Sciatic nerve (tissue), 2 donors: ENCODE measurements around the gene PODXL2. TPM values are rescaled to one million over a fixed set of nuclear protein-coding genes. Genes with fewer than 3 reads are reported as not detected.

Source experiments
- ATAC-seq: fragments of 200-7000 bp; cut with Tn5 transposase; one replicate; pipeline ENCODE4 v1.9.1; 2020; ENCODE audit warnings: mild to moderate bottlenecking, moderate library complexity
- DNase-seq: peaks from one replicate; pipeline ENCODE4 v3.0.0-alpha.2; 2020; ENCODE audit warnings: low spot score
- intact Hi-C: fragments of 100-400 bp; cut with DNase I; formaldehyde crosslinking; loops from one replicate; pipeline ENCODE4 v1.14.2; 2022
- total RNA-seq: library from RNA; stranded (reverse); fragmentation: NEBNext Ultra II Directional; extraction: Animal tissue kit (Norgen Biotek cat#: 25700); gene quantifications from one replicate; pipeline ENCODE4 v1.2.1, GENCODE V29; 2021
- donor health status: DM: no; HTN: no; CAD: no.
- donor health status: DM: no; HTN: no; CAD: no.

The PODXL2 gene, protein sequence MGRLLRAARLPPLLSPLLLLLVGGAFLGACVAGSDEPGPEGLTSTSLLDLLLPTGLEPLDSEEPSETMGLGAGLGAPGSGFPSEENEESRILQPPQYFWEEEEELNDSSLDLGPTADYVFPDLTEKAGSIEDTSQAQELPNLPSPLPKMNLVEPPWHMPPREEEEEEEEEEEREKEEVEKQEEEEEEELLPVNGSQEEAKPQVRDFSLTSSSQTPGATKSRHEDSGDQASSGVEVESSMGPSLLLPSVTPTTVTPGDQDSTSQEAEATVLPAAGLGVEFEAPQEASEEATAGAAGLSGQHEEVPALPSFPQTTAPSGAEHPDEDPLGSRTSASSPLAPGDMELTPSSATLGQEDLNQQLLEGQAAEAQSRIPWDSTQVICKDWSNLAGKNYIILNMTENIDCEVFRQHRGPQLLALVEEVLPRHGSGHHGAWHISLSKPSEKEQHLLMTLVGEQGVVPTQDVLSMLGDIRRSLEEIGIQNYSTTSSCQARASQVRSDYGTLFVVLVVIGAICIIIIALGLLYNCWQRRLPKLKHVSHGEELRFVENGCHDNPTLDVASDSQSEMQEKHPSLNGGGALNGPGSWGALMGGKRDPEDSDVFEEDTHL
- total RNA-seq = 12.1 TPM

DNA sequence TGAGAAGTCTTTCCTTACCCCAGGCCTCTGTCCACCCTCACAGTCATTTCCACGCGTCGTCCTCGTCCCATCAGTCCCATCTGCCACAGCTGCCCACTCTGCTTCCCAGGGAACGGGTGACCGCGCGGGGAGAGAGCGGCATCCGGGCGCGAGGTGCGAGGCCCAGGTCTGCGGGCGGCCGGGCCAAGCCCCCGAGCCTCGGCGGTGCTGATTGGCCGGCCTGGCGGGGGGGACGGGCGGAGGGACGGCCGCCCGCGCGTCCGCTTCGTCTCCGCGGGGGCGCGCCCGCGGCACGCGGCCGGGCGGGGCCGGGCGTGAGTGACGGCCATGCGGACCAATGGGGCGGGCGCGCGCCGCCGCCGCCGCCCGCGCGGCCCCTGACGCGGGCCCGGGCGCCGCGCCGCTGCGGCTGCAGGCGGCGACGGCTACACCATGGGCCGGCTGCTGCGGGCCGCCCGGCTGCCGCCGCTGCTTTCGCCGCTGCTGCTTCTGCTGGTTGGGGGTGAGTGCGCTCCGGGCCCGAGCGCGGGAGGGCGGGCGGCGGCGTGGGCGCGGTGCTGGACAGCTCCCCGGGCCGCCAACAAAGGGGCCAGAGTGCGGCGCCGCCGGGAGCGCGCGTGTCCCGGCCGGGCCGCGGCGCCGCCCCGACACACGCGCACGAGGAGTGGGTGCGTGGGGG is at the start of gene PODXL2:
TSS of gene PODXL2 (plus strand) at position 398 of the 679 bp plus-strand sequence. CDS start at position 433, 35 bp downstream.
- peak; percentile 77 for ATAC-seq
- peak; percentile 75 for DNase-seq
- intact Hi-C loops = no loop called here

DNA sequence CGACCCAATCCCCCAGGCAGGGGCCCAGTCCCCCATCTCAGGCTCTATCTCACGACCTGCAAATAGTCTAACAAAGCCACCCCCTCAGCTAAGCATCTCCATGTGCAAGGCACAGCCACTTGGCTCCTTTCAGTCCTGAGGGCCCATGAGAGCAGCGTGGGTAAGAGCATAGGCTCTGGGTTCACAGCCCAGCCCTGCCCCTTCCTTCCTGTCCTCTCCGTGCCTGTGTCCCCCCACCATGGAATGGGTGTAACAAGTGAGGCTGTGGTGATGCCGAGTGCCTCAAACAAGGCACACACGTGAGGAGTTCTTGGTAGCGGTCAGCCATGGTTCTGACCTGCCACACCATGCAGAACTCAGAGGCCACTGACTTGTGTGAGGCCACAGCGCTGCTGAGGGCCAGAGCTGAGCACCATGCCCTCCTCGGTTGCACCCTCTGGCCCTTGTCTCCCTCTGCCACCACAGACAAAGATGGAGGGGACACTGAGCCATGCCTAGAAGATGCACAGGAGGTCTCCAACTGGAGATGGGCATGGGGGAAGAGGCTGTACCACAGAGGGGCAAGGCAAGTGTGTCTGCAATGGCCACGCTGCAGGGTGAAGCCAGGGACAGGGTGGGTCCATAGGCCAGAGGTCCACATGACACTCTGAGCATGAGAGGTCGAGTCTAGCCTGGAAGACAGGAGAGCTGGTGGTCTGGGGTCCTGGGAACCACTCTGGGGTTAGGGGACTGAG is 48.5 kb upstream of the PODXL2 start:
- ATAC-seq (no peak), DNase-seq (no peak)
- intact Hi-C loops = no loop called here

DNA sequence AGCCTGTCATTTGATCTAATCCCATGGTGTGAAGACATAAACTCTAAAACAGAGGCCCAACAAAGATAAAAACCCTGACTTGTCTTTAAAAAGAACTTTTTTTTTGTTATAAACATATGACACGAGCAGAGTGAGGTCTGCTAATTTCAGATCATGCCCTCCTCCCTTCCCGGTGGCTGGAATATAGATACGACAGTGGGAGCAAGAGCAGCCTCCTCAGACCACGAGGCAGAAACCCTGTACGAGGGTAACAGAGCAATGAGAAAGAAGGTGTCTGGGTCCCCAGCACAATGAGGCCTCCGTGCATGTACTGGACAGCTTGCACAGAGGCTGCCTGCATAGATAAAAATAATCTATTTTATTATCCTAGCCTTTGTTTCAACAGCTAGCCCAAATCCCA is 44.3 kb upstream of the PODXL2 start:
- ATAC-seq = no peak
- intact Hi-C loops = no loop called here

DNA sequence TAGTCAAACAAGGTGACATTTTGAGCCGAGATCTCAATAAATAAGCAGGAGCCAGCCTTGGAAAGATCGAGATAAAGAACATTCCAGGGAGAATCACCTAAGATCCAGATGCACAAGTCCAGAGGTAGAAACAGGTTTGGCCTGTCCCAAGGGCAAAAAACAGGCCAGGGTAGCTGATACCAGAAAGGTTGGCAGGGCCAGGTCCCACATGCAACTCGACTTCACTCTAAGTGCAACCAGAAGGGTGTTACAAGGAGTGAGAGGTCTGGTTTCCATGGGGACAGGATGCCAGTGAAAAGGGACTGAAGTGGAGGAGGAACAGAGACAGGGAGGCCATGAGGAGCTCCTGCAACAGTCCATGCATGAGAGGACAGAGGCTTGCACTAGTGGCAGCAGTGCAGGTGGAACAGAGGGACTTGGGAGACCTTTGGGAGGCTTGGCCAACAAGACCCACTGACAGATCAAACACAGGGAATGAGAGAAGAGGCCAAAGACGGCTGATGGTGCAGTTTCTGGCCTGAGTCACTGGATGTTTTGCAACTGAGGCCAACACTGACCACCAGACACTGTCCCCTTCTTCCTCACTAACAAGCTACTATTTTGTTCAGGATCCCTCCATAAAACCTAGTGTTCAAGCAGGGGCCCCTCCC is 43.7 kb upstream of the PODXL2 start:
- no peak for ATAC-seq
- DNase-seq = no peak
- intact Hi-C loops = no loop called here

More for the DNA sequence above, 44.3 kb upstream of the PODXL2 start:
- no peak for DNase-seq

DNA sequence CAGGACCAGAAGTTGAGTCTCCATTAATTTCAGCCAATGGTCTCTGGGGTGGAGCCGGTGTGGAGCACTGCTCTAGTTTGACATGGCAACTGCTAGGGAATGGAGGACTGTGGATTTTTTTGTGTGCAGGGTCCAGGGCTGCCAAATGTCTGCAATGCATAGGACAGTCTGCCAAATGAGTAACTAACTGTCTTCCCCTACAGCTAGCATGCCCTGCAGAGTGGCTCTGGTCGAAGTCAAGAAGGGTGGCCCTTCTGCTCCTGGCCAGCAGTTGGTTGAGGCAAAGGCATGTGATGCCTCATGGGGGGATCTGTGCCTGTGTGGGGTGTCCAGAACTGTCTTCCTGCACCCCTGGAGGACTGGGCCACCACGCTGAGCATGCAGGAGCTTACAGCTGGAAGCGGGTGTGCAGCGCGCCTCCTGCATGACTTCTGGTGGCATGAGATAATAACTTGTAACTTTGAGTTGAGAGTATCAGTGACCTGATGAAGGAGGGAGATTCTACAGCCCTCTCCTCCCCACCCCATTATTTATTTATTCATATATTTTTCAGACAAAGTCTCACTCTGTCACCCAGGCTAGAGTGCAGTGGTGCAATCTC is 43.1 kb upstream of the PODXL2 start:
- DNase-seq (no peak), ATAC-seq (no peak)
- intact Hi-C loops = no loop called here

DNA sequence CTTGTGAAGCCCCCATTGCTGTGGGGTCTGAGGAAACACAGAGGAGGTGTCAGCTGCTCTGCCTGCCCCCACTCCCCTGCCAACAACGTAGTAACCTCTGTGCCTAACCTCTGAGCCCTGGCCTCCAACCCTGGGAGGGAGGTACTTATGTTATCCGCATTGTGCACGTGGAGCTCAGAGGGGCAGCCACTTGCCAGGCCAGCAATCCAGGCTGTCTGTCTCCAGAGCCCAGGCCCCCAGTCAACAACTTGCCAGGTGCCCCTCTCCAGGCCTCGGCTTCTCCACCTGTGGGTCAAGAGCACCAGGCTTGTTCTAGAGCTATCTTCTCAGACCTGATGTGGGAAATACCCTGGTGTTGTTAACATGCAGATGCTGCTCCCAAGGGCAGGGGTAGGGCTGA is 41.1 kb upstream of the PODXL2 start:
- ATAC-seq (no peak), DNase-seq (no peak)
- intact Hi-C loops = no loop called here

DNA sequence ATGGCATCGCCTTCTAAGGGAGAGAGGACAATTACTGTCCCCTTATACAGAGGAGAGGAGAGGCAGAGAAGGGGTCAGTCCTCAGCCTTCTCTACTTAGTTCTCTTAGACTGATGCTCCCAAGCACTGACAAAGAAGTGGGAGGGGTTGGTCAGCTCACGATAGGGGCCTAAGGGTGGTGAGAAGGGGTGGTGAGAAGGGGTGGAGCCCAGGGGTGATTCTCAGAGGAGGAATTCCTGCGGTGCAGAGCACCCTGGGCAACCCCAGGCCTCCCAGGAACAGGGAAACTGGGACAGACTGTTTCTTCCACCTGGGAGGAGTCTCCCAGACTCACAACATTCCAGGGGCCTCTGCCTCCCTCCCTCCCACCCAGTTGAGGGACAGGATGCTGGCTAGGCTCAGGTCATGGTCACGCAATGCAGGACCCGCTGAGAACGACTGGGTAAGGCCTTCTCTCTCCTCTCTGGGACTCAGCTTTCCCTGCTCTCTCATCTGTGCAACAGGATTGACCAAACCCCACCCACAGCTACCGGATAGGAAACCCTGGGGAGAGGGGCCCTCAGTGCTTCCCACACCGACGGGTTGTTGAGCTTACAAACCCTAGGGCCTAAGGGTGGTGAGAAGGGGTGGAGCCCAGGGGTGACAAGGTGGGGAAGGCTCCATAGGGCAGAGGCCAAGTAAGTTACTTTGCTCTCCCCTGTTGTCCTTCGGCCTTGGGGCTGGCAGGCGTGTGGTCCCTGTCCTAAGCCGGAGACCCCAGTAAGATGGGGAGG is 40.0 kb upstream of the PODXL2 start:
- DNase-seq (no peak), ATAC-seq (no peak)
- intact Hi-C loops = no loop called here

DNA sequence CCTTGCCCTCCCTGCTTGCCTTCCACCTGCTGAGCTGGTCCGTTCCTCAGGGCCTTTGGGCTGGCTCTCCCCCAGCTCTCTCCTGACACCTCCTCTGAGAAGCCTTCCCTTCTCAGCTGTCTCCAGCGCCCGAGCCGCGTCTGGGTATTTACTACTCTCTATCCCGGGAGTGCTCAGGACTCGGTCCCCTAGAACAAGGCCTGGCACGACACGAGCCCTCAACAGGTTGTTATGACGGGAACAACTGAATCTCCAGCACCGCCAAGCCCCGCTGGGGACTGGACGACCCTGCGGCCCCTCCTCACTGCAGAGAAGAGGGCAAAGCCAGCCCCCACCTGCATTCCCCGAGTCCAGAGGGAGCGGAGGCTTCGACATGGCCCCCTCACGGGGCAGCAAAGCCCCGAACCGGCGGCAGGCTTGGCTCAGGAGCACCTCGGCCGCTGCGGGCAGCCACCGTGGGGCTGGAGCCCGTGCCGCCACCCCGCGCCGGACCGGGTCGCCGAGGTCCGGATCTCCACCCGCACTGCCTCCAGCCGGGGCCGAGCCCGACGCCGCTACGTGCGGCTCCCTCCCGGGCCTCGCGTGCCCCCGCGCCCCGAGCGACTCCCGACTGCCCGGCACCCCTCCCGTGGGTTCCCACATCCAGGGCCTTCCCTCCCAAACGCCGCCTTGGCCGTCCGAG is 39.2 kb upstream of the PODXL2 start:
- intact Hi-C loops = no loop called here
- ATAC-seq (no peak), DNase-seq (peak; percentile 73)

DNA sequence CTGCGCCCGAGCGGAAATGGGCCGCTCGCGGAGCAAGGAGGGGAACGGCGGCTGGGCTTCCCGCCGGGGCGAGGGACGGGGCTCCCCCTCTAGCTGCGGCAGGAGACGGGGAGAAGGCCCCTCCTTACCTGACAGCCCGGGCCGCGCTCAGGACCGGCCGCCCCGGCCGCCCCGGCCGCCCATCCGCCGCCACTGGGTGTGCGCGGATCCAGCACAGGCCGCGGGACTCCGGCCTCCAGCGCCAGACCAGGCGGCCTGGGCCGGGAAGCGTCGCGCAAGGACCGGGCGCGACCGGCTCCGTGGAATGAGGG is 38.7 kb upstream of the PODXL2 start:
- intact Hi-C loops = no loop called here
- ATAC-seq (peak; percentile 61), DNase-seq (peak; percentile 71)

DNA sequence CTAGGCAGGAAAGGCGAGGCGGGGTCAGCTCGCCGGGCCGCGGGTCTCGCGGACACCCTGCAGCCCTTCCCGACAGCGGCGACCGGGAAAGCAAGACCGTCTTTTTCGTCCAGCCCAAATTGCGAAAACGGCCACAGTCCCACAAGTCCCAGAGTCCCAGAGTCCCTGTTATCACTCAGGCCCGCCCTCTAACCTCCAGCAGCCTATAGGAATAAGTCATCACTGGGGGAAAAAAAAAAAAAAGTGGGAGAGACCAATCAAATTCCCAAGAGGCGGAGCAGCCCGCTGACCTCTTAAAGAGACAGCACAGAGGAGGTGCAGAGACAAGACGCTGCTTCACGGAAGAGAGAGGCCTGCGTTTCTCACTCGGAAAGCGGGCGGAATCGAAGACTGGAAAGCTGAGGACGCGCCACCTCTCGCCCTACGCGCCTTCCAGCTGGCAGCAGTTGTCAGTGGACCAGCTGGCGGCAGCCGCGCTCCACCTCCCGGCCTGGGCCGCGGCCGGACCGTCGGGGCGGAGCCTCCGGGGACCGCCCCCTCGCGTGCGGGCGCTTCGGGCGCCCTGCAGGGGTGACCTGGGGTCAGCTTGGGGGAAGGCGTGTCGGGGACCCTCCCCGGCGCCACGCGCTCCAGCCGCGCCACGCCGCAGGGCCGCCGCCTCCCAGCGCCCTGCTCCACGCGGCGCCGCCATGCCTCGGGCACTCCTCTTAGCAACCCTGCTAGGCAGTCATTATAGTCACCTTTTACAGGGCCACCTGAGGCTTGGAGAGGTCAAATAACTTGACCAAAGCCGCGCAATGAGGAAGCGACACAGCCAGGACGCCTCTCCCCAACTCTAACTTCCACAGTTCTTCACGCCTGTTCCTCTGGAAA is 38.2 kb upstream of the PODXL2 start, which contains the start of gene TPRA1:
TSS of gene TPRA1 (minus strand) at position 141 of the 873 bp plus-strand sequence. CDS start 10,587 bp downstream, outside the sequence.
- intact Hi-C loops = no loop called here
- ATAC-seq (peak; percentile 96), DNase-seq (peak; percentile 89)

DNA sequence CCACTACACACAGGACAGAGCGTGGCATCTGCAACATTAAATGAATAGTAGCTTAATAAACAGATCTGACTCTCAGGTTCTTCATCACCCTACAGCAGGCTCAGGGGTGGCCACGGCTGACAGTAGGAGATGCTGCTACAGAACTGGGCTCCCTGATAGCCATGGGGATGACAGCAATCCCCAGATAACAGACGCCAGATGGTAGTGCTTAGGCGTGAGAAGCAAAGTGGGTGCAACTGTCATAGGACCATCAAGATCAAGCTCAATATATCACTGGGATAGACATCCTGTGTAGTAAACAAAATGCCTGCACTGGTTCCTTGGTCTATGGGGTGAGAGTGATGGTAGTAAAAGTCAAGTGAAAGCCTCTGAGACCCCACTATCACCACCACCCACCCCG is 35.8 kb upstream of the PODXL2 start:
- intact Hi-C loops = no loop called here
- no peak for ATAC-seq
- no peak for DNase-seq

DNA sequence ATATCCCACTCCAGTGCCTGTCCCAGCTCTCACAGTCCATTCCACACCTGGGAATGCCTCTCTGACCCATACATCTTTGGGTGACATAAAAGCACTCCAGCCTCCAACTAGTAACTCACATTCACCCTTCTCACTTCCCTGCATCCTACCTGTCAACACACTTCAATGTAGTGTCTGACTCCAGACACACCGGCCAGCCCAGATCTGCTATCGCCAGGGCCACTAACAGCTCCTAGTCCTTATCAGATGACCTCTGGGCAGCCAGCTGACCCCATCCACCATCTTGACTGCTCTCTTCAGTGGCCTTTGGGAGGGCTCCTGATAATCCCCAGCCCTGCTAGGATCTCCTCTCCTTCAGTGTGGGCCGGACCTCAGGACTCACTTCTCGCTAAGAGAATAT is 33.7 kb upstream of the PODXL2 start:
- DNase-seq (no peak), ATAC-seq (no peak)
- intact Hi-C loops = no loop called here

DNA sequence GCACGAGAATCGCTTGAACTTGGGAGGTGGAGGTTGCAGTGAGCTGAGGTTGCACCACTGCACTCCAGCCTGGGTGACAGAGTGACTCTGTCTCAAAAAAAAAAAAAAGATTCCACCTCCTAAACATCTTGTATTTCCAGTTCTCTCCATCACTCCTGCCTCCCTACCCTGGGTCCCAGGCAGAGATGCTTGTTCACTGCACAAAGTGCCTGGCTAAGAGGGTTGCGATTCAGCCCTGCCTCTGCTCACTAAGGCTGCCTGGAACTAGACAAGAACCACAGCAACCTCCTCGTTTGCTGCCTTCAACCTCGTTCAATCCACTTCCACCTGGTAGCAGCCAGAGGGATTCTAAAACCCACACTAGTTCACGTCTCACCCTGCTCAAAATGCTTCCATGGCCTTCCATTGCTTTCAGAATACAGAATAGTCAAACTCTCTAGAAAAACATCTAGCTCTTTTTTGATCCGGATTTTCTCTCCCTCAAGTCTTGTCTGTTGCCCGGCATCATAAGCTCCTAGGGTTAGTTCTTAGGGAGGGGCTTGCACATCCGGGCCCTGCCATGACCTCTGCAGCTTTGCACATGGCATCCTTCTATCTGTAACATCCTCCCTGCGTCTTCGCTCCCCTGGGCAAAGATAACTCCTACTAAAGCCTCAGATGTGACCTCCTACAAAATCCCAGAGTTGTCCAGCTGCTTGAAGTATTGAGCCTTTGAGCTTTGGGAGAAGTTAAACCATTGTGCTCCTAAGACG is 31.8 kb upstream of the PODXL2 start:
- ATAC-seq = no peak
- no peak for DNase-seq
- intact Hi-C loops = no loop called here

DNA sequence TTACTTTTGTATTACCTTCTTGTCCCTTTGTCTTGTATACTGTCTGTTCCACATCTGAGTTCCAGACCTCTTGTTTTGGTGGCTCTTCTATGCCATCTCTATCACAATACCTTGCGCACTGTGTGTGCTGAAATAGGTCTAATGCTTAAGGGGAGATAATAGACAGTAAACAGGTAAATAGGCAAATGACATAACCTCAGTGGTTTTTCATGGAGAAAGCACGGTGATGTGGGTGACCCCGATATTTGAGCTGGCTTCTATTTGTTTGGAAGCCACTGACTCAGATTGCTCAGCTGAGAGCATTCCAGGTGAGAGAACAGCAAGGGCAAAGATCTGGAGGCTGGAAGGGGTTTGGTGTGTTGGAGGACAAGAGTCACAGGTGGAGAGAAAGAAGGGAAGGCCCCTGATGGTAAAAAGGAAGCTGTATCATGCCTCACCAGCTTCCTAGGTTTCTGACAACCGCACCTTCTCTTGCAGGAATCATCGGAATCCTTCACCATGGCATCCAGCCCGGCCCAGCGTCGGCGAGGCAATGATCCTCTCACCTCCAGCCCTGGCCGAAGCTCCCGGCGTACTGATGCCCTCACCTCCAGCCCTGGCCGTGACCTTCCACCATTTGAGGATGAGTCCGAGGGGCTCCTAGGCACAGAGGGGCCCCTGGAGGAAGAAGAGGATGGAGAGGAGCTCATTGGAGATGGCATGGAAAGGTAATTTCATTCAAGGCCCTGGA is 30.0 kb upstream of the PODXL2 start:
- intact Hi-C loops = no loop called here
- no peak for ATAC-seq

DNA sequence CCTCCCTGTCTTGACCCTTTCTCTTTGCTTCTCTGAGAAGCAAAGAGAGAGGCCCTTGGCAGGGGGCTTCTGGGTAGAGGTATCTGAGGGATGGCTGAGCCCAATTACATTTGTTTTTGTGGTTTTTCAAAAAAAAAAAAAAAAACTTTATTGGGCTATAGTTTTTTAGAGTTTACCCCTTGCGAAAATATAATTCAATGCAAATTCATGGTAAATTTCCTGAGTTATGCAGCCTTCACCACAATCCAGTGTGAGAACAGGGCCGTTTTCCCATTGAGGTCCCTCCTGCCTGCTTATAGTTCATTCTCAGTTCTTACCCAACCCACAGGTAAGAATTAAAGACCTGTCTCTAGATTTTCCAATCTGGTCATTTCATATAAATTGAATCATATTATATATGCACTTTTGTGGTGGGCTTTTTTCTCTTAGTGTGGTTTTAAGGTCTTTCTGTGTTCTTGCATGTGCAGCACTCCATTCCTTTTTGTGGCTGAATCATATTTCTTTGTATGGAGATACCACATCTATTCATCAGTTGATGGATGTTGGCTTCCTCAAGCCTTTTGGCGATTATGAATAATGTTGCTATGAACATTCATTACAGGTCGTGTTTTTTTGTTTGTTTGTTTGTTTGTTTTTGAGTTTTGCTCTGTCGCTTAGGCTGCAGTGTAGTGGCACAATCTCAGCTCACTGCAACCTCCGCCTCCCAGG is 28.1 kb upstream of the PODXL2 start:
- ATAC-seq = no peak
- intact Hi-C loops = no loop called here
- DNase-seq = no peak

More for the DNA sequence above, 30.0 kb upstream of the PODXL2 start:
- no peak for DNase-seq
